GM23248 (cell line): ENCODE results near the gene PGD.

Experiments used
- EZH2 ChIP-seq: fragments of 200-600 bp; sonication (generic); IDR thresholded peaks from 2 replicates; pipeline ENCODE4 v1.6.1; 2018; ENCODE audit warnings: antibody characterized with exemption, mild to moderate bottlenecking; ENCODE audit not compliant: insufficient read depth, poor library complexity, severe bottlenecking
- EZH2phosphoT487 ChIP-seq: fragments of 200-600 bp; sonication (generic); IDR thresholded peaks from 2 replicates; pipeline ENCODE4 v1.6.1; 2018; ENCODE audit warnings: antibody characterized with exemption, moderate library complexity, mild to moderate bottlenecking, low read depth; ENCODE audit not compliant: insufficient read depth

DNA sequence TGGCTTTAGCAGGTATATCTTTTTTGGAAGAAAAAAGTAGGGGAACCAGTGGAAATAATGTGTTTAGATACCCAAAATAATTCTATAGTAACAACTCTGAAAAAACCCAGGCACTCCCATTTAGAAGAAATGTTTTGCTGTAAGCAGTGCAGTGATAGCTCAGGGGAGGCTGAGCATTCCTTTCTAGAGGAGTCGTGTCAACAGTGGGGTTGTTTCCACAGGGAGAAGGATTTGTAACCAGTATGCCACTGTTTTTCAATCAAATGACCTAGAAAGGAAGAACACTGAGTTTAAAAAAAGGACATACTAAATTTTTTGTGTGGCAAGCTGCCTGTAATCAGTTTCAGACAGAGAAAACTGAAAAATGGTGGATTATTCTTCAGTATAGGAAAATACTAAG is 2.4 kb downstream of the PGD start:
- no peak for TF ChIP-seq EZH2
- TF ChIP-seq EZH2phosphoT487, result no peak
